GM19467 (cell line): ENCODE measurements around the gene PCDHGA12.

Experiments
- ATAC-seq: cut with Tn5 transposase; IDR thresholded peaks from one replicate; pipeline ENCODE4 v1.9.1; 2021; ENCODE audit warnings: mild to moderate bottlenecking, moderate library complexity; ENCODE audit not compliant: unreplicated experiment

PCDHGA12 gene

GRCh38 chr5:141439411-141440141 lies 9.3 kb downstream of the PCDHGA12 start:
- ATAC-seq = no peak

- no peak for ATAC-seq
Measured at GRCh38 chr5:141440341-141440740, 10.0 kb downstream of the PCDHGA12 start.

GRCh38 chr5:141441571-141442170 lies 11.4 kb downstream of the PCDHGA12 start:
- ATAC-seq = no peak

GRCh38 chr5:141465351-141465750 lies 35.0 kb downstream of the PCDHGA12 start:
- no peak for ATAC-seq

- ATAC-seq = peak; percentile 97
Measured at GRCh38 chr5:141475625-141476131, 45.4 kb downstream of the PCDHGA12 start, which contains the start of gene PCDHGC3. PCDHGC3 (plus strand) TSS chr5:141475966; CDS start chr5:141476117, 151 bp downstream.

- ATAC-seq = peak; percentile 16
Measured at GRCh38 chr5:141476132-141476911, 46.0 kb downstream of the PCDHGA12 start.

GRCh38 chr5:141477044-141477575 lies 46.8 kb downstream of the PCDHGA12 start:
- ATAC-seq = no peak

GRCh38 chr5:141477815-141478214 lies 47.5 kb downstream of the PCDHGA12 start:
- ATAC-seq = no peak

- ATAC-seq = no peak
Measured at GRCh38 chr5:141478321-141478945, 48.1 kb downstream of the PCDHGA12 start.

GRCh38 chr5:141479776-141480175 lies 49.5 kb downstream of the PCDHGA12 start:
- no peak for ATAC-seq
